ENCODE data around the gene WDR27.

WDR27 gene

DNA sequence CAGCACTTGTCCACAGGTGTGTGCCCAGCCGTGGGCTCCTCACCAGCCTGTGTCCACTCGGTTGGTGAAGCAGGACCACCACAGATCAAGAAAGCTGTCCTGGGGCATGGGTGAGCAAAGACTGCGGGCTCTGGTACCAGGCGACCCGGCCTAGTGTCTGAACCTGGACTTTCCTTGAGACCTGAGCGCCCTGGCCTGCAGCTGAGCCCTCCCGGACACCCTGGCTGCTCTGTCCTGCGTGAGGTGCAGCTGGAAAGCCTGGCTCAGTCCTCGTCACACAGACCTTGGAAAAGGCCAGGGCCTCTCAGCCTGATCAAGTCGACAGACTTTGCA lies 247.0 kb downstream of the WDR27 start:
- POLR2A ChIA-PET (ENCODE audit: low non-redundant PET), result no interaction called here
- TF ChIP-seq, protein P1, sequence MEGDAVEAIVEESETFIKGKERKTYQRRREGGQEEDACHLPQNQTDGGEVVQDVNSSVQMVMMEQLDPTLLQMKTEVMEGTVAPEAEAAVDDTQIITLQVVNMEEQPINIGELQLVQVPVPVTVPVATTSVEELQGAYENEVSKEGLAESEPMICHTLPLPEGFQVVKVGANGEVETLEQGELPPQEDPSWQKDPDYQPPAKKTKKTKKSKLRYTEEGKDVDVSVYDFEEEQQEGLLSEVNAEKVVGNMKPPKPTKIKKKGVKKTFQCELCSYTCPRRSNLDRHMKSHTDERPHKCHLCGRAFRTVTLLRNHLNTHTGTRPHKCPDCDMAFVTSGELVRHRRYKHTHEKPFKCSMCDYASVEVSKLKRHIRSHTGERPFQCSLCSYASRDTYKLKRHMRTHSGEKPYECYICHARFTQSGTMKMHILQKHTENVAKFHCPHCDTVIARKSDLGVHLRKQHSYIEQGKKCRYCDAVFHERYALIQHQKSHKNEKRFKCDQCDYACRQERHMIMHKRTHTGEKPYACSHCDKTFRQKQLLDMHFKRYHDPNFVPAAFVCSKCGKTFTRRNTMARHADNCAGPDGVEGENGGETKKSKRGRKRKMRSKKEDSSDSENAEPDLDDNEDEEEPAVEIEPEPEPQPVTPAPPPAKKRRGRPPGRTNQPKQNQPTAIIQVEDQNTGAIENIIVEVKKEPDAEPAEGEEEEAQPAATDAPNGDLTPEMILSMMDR (conservative IDR thresholded peaks at IDR 0.05; ENCODE audit: low read depth), result no peak
- DNase-seq (ENCODE audit: low spot score), result no peak
- CTCF ChIA-PET, result no interaction called here
- H3K27ac ChIP-seq, result no peak overlapping the region

DNA sequence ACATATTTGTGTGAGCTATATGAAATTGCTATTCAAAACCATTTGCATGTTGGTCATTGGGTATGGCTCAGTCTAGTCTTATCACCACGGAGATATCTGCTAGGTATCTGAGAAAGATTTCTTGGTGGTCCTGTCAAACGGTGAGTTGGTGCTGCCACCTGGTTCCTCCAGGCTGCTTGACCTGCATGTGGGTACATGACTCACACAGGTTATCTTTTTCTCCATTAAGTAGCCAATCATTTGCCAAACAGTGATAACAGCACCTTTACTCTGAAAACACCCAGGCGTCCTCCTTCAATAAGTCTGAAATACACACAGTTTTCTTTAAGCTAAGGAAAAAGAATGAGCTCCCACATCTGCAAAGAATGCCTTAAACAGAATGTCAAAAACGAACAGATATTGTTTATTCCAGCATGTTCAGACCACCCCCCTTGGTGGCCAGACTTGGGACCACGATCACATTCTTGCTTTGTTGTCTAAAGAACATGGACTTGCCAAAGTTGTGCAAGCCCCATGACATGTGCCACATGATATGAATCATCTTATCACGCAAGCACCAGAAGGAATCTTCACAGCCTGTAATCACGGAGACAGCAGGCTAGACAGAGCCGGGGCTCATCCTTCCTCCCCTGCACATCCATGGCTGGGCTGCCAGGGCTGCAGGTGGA lies 247.5 kb downstream of the WDR27 start:
- DNase-seq (ENCODE audit: low spot score), result no peak
- ChIA-PET CTCF (no interaction called here), POLR2A (ENCODE audit: low non-redundant PET) (no interaction called here)
- TF ChIP-seq, protein P1 (conservative IDR thresholded peaks at IDR 0.05; ENCODE audit: low read depth), result no peak
- H3K27ac ChIP-seq, result no peak overlapping the region

DNA sequence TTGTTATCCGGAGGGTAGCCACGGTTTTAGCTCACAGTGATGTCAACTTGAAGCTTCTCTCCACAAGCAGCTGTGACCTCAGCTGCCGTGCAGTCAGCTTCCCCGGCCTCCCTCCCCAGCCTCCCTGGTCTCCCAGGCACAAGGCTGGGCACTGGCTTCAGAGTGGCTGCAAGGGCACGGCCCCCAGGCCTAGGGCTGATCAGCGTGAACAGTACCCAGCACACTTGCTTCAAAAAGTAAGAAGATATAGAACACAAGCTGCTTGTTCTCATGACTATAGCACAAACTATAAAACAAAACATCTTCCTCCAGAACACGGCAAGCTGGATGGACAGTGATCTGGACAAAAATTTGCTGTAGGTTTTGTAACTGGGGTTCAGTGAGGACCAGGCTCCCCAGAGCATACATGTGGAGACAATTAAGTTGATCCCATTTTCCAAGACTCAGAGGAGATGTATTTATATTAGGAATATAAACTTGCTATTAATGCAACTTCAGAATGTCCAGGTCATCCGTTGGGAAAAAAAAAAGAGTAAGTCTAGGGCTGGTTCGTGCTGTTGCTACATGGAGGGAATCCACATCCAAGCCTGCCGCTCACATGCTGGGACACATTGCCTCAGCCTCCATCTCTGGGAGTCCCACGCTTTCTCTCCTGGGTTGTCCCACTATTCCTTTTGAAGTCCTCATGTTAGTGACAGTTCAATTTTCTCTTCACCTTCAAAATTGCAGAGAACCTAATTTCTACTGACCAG lies 248.8 kb downstream of the WDR27 start:
- no peak overlapping the region for H3K27ac ChIP-seq
- DNase-seq (ENCODE audit: low spot score), result no peak
- ChIA-PET POLR2A (ENCODE audit: low non-redundant PET) (no interaction called here), CTCF (interaction anchor here (0.6 to 0.7 kb wide), 3 partner anchors 64 to 740 kb away, joined by 3 to 4 read pairs (median 3); no protein-coding TSS in a partner anchor)
- TF ChIP-seq, protein P1 (conservative IDR thresholded peaks at IDR 0.05; ENCODE audit: low read depth), result no peak

DNA sequence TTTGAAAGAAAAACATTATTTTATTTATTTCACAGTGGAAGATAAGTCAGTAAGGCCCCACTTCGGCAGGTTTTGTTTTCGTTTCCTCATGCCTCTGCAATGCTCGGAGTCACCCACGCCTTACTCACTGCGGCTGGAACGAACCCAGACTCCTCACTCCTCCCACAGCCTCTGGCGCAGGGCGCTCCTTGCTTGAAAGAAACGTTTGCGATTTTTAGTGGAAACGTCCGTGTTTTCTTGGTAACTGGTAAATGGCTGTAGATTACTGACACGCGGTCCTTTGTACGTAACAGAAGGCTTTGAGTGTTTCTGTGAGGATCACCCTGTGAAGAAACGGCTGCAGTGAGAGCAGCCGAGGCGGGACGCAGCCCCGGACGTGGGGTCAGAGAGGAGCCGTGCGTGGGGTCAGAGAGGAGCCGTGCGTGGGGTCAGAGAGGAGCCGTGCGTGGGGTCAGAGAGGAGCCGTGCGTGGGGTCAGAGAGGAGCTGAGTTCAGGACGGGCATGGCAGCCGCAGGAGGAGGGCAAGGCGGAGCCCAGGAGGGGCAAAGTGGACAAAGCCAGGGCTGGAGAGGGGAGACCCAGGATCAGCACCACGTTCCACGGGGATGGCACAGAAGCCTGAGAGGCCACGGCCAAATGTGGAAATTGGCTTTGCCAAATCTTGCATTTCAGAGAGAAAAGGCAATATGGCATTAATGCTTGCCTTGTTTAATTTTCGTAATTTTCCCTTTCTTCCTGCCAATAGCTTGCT lies 249.5 kb downstream of the WDR27 start:
- POLR2A ChIA-PET (ENCODE audit: low non-redundant PET), result no interaction called here
- CTCF ChIA-PET, result interaction anchor here (0.6 to 0.7 kb wide), 3 partner anchors 63 to 739 kb away, joined by 3 to 4 read pairs (median 3); no protein-coding TSS in a partner anchor
- H3K27ac ChIP-seq, result no peak overlapping the region

DNA sequence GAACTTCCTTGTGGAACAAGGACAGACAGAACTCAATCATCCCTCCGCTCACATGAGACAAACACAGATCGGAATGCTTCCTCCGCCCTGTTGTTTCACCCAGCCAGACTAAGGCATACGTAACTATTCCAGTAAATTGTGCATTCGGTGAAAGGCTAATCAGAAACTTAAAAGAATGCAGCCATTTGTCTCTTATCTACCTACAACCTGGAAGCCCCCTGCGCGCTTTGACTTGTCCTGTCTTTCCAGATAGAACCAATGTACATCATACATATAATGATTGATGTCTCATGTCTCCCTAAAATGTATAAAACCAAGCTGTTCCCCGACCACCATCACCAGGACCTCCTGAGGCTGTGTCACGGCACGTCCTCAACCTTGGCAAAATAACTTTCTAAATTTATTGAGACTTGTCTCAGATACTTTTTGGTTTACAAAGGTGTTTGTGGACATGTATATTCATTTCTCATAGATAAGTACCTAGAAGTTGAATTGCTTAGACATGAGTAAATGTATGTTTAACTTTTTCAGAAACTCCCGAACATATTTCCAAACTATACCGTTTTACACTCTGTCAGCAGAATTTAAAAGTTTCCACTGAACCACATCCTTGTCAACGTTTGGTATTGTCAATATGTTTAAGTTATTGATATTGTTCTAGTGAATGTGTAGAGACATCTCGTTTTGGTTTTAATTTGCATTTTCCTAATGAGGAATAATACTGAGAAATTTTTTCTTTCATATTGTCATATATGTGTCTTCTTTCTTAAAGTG lies 250.6 kb downstream of the WDR27 start:
- no peak overlapping the region for H3K27ac ChIP-seq
- ChIA-PET POLR2A (ENCODE audit: low non-redundant PET) (no interaction called here), CTCF (no interaction called here)
- DNase-seq (ENCODE audit: low spot score), result no peak
- TF ChIP-seq, protein P1 (conservative IDR thresholded peaks at IDR 0.05; ENCODE audit: low read depth), result no peak

More for the DNA sequence above, 249.5 kb downstream of the WDR27 start:
- TF ChIP-seq, protein P1 (conservative IDR thresholded peaks at IDR 0.05; ENCODE audit: low read depth), result no peak
- no peak for DNase-seq (ENCODE audit: low spot score)

DNA sequence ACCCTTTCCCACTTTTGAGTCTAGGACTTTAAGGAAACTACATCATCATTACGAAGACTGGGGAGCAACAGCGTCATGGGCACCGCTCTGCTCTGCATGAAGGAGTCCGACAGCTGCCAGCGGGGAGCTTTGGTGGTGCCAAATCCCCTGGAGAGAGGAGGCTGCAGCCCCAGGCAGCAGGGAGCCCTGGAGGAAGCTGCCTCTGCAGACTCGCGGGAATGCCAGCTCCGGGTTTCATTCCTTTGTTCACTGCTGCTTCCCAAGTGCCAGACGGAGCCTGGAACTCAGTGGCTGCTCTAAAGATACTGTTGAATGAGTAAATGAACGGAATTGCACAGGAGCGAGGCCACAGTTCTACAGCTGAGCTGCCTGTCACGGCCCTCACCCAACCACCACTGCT lies 251.7 kb downstream of the WDR27 start:
- POLR2A ChIA-PET (ENCODE audit: low non-redundant PET), result no interaction called here
- TF ChIP-seq, protein P1 (conservative IDR thresholded peaks at IDR 0.05; ENCODE audit: low read depth), result no peak
- CTCF ChIA-PET, result no interaction called here
- no peak overlapping the region for H3K27ac ChIP-seq
- no peak for DNase-seq (ENCODE audit: low spot score)
